ENCODE results near the gene HSPA4L.

HSPA4L gene

GRCh38 chr4:127870281-127870680, 88.2 kb downstream of the HSPA4L start:
- DNase-seq (ENCODE audit: low spot score) = no peak

GRCh38 chr4:127870688-127871087, 88.6 kb downstream of the HSPA4L start:
- no peak for DNase-seq (ENCODE audit: low spot score)

DNA sequence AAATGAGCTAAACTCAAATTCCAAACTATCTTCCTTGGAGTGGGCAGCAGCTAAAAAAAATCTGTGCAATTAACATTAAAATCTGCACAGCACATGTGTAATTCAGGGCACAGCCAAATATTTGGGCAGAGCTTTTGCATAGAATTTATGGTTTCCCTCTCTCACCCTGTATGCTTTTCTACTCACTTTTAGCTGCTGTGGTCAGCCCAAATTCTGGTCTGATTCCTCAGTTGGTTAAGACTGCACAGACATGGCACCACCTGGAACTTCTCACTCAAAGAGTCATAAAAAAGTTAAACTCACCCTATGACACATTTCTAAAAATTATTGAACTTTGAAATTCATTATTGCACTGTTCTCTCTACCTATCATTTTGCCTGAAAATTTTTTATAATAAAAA, 93.7 kb downstream of the HSPA4L start:
- no peak for DNase-seq (ENCODE audit: low spot score)

- peak; percentile 85 for DNase-seq (ENCODE audit: low spot score)
Measured at GRCh38 chr4:127880763-127881562, 98.8 kb downstream of the HSPA4L start, which contains the start of gene PLK4. PLK4 (plus strand) TSS chr4:127880893; CDS start chr4:127881135, 242 bp downstream.

DNA sequence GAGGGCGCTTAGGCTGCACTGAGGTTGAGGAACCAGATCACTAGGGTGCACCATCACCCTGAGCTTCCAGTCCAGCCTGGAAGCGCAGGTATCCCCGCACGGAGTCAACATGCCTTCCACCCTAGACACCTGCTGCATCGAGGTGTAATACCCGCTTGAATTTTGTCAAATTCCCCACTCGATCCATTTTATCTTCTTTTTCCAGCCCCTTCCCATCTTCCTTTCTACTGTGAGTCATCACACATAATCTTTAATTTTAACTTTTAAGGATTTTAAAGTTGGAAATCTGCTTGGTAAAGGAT, 99.4 kb downstream of the HSPA4L start:
- no peak for DNase-seq (ENCODE audit: low spot score)

DNA sequence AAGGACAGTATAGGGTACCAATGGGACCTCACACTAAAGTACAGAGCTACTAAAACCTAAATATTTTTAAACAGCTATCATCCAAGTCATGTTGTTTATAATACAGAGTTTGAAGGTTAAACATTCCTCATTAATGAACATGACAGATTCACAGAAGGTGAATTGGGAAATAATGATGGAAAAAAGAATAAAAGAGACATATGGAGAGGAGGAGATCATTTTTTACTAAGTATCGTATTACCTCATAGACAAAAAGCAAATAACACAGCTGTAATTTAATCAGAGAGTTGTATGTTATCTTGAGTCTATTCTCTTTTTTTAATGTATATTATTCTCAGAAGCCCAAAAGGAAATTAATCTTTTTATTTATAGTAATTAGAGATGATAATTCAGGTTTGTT, 106.4 kb downstream of the HSPA4L start:
- DNase-seq (ENCODE audit: low spot score) = no peak

GRCh38 chr4:127889903-127890302, 107.8 kb downstream of the HSPA4L start:
- no peak for DNase-seq (ENCODE audit: low spot score)
